BLaER1 (cell line): ENCODE data around the gene IPO4.

Experiments used
- H3K27ac ChIP-seq: shearing (Covaris generic); formaldehyde crosslinking; 2 replicates; pipeline ENCODE4 v1.8.1; 2022
- H3K27me3 ChIP-seq: shearing (Covaris generic); formaldehyde crosslinking; 2 replicates; pipeline ENCODE4 v1.8.1; 2022
- H3K36me3 ChIP-seq: shearing (Covaris generic); formaldehyde crosslinking; 2 replicates; pipeline ENCODE4 v1.8.1; 2022
- H3K4me1 ChIP-seq: shearing (Covaris generic); formaldehyde crosslinking; 2 replicates; pipeline ENCODE4 v1.8.1; 2022
- H3K4me2 ChIP-seq: shearing (Covaris generic); formaldehyde crosslinking; 2 replicates; pipeline ENCODE4 v1.8.1; 2022
- H3K4me3 ChIP-seq: shearing (Covaris generic); formaldehyde crosslinking; 2 replicates; pipeline ENCODE4 v1.8.1; 2022
- H3K9ac ChIP-seq: shearing (Covaris generic); formaldehyde crosslinking; 2 replicates; pipeline ENCODE4 v1.8.1; 2022
- H3K9me3 ChIP-seq: shearing (Covaris generic); formaldehyde crosslinking; 2 replicates; pipeline ENCODE4 v1.8.1; 2022
- H4K20me1 ChIP-seq: shearing (Covaris generic); formaldehyde crosslinking; 2 replicates; pipeline ENCODE4 v1.8.1; 2022
- Cebpa-rat ChIP-seq: shearing (Covaris generic); IDR thresholded peaks from 2 replicates; pipeline ENCODE4 v1.8.1; 2022

Gene IPO4

DNA sequence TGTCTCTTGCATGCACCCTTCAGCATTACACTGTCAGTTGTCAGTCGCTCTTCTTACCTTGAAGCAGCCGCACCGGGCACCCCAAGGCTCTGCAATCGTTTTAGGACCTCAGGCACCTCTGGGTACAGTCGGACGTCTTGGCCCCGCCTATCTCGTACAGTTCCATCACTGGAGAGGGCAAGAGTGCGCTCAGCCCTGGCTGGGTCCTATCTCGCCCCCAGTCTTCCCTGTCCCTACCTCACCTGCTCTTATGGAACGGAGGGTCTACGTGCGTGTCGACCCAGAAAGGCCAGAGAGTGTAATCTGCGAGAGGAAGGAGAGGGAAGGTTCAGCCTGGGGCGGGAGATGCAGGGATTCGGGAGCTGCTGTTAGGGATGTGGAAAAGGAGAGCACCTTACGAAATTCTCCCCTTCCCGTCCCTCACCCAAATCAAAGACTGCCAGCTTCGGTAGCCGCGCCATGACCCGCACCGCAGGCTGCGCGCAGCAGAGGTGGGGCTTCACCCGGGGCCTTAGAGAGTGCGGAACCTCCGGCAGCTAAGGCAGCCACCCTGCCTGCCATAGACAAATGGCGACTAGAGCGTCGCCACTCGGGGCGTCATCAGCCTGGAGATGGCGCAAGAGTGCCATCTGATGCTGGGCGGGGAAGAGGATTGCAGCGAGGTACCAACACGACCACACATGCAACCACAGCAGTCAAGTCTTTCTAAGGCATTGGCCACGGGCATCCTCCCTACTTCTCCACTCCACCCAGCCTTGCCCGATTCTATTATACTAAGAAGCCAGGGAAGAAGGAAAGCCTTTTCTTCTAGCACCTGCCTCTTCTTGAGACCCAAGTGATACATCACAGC is 27.1 kb upstream of the IPO4 start, which contains the start of gene MDP1:
Gene MDP1 (minus strand): TSS at position 572 of the 850 bp plus-strand sequence. CDS start 111 bp downstream, at position 461.
- no peaks in the 10 kb centered on the region for H3K27me3 ChIP-seq
- H3K36me3 ChIP-seq = peaks cover 28% of the 10 kb centered on the region
- H4K20me1 ChIP-seq = peaks cover 13% of the 10 kb centered on the region; the same call in 1 of the 2 replicates
- peak within 1 kb of the TSS; percentile 89 for H3K9ac ChIP-seq
- H3K27ac ChIP-seq = peak within 1 kb of the TSS; percentile 77
- H3K4me3 ChIP-seq = peak within 1 kb of the TSS; percentile 77
- TF ChIP-seq Cebpa-rat = peak; percentile 94
- H3K4me2 ChIP-seq = peak within 1 kb of the TSS; percentile 85
- H3K9me3 ChIP-seq = no peaks in the 10 kb centered on the region
- peaks cover 42% of the 10 kb centered on the region for H3K4me1 ChIP-seq

DNA sequence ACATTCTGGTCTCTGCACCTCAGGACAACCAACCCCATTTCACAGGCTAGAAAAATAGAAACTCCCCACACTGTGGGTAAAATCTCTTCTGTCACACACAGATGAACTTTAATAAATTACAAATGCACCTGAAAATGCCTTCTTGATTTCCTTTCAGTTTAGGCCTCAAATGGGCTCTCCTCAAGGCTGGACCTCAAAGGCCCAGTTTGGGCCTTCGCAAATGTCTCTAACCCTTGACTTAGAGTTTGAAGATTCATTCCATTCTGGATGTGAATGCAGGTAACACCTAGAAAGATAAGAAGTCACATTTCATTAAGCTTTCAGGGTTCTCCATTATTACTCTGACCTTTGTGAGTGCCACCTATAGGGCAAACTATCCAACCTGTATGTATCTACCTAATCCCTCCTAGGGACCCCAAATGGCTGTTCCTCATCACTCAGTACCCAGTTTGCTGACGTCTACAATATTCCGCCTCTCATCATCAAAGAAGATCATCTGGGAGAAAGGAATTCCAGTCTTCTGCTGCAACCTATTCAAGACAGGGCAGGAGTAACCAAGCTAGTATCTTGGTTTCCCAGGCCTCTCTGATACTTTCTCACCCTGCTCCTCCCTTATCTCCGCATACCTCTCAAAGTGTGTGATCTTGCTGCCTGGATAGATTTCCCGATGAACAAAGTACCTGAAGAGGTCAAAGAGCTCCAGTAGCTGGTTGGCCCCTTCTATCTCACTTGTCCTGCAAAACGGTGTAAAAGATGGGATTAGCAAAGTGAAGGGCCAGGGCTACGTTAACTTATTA is 25.4 kb upstream of the IPO4 start:
- Histone ChIP-seq H4K20me1 (no peaks in the 10 kb centered on the region), H3K9ac (peak overlapping the region; percentile 94), H3K4me2 (peak overlapping the region; percentile 85), H3K27ac (peak overlapping the region; percentile 94), H3K9me3 (no peaks in the 10 kb centered on the region), H3K27me3 (no peaks in the 10 kb centered on the region), H3K4me1 (peaks cover 42% of the 10 kb centered on the region), H3K4me3 (peak overlapping the region; percentile 83), H3K36me3 (peaks cover 45% of the 10 kb centered on the region)
- TF ChIP-seq Cebpa-rat = no peak

DNA sequence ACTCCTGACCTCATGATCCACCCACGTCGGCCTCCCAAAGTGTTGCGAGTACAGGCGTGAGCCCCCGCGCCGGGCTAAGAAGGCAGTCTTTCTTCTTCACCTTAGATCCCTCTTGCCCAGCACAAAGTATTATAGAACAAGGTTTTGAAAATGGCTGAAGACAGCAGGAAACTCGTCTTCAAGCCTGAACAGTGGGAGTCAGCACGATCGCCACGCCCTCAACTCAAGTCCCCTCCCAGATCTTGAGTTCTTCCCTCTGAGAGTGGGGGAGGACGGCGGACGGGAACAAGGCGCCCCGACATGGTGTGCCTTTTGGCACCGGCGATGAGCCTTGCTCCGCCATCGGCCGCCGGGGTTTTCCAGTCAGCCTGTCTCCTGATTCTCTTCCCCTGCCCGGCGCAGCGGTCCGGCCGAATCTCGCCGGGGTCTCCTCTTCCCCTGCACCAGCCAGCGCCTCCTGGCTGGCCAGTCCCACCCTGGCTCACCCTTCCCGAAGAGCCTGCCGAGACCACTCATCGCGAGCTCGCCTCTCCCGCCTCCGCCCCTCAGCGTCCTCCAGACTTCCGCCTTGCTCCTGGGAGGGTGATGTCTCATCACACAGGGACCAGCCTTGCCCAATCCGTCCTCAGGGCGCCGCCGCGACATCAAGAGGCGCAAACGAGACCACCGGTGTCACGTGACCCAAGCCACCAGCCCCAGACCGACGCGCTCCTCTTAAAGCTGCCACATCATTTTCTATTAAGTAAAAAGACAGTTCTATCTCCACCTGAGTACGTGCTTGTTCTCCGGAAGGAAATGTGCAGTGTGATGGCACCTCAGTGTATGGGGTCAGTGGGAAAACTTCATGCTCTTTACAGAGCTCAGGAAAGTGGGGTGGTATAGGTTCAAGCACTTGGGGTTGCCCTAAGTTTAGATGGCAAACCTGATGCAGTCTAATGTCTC is 24.6 kb upstream of the IPO4 start, which contains the start of gene CHMP4A:
Gene CHMP4A (minus strand): TSS at position 565 of the 942 bp plus-strand sequence. CDS start 49 bp downstream, at position 516.
- H3K27me3 ChIP-seq = no peaks in the 10 kb centered on the region
- H3K27ac ChIP-seq = peak within 1 kb of the TSS; percentile 94
- peaks cover 42% of the 10 kb centered on the region for H3K4me1 ChIP-seq
- no peaks in the 10 kb centered on the region for H3K9me3 ChIP-seq
- TF ChIP-seq Cebpa-rat = peak; percentile 66; the same call in 1 of the 2 replicates
- peak within 1 kb of the TSS; percentile 94 for H3K9ac ChIP-seq
- peaks cover 47% of the 10 kb centered on the region for H3K36me3 ChIP-seq
- peak within 1 kb of the TSS; percentile 85 for H3K4me2 ChIP-seq
- H3K4me3 ChIP-seq = peak within 1 kb of the TSS; percentile 83
- no peaks in the 10 kb centered on the region for H4K20me1 ChIP-seq

DNA sequence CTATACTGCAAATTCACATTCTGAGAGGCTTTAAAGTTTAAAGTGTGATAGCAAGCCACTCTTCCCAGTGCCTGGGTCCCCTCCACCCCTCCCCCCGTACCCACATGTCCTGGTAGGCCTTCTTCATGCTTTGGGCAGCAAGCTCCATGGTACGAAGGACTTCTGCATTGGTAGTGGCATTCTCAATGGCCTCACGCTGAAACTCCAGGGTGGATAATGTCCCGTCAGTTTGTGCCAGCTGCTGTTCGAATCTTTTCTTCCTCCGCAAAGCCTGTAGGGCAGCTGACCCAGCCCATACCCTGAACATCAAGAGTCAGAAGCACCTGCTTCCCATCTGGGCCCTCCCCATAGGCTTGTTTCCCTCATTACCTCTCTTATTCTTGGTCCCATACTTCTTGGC is 22.7 kb upstream of the IPO4 start:
- Histone ChIP-seq H3K9me3 (no peaks in the 10 kb centered on the region), H3K27me3 (no peaks in the 10 kb centered on the region), H3K4me3 (no peak overlapping the region), H3K4me1 (peaks cover 48% of the 10 kb centered on the region), H3K4me2 (no peak overlapping the region), H3K9ac (no peak overlapping the region), H3K36me3 (peaks cover 53% of the 10 kb centered on the region), H4K20me1 (no peaks in the 10 kb centered on the region), H3K27ac (no peak overlapping the region)
- TF ChIP-seq Cebpa-rat = no peak

DNA sequence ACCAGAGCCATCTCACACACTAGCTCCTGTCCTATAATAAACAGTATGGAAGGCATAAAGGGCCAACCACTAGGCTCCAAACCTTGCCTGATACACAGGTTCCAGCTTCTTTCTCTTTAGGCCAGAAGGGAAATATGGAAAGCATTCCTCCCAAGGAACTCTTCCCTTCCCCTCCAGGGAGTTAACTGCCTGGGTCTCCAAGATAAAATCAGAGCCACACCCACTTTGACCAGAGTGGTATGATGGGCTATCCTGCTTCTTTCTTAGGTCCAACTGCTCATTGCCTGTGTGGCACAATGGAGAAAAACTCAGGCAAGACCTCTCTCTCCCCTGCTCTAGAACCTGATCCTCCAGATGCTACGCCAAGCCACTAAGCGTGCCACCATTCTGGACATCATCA is 19.0 kb upstream of the IPO4 start:
- Histone ChIP-seq H3K9ac (no peak overlapping the region), H3K4me2 (peak overlapping the region; percentile 3; the same call in 1 of the 2 replicates)
- TF ChIP-seq Cebpa-rat = no peak

DNA sequence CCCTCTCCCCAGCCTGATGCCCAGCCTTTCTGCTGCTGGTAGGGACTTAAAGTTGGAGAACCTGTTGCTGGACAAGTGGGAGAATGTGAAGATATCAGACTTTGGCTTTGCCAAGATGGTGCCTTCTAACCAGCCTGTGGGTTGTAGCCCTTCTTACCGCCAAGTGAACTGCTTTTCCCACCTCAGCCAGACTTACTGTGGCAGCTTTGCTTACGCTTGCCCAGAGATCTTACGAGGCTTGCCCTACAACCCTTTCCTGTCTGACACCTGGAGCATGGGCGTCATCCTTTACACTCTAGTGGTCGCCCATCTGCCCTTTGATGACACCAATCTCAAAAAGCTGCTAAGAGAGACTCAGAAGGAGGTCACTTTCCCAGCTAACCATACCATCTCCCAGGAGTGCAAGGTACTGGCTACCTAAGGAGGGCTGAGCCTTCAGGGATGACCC is 18.5 kb upstream of the IPO4 start:
- peaks cover 21% of the 10 kb centered on the region for H3K4me1 ChIP-seq
- H3K9ac ChIP-seq = no peak overlapping the region
- peaks cover 16% of the 10 kb centered on the region for H3K9me3 ChIP-seq
- no peaks in the 10 kb centered on the region for H4K20me1 ChIP-seq
- TF ChIP-seq Cebpa-rat = no peak
- peak overlapping the region; percentile 3; the same call in 1 of the 2 replicates for H3K4me2 ChIP-seq
- H3K4me3 ChIP-seq = no peak overlapping the region
- no peak overlapping the region for H3K27ac ChIP-seq
- peaks cover 94% of the 10 kb centered on the region for H3K36me3 ChIP-seq
- no peaks in the 10 kb centered on the region for H3K27me3 ChIP-seq

More for the DNA sequence above, 19.0 kb upstream of the IPO4 start:
- Histone ChIP-seq H3K27ac (no peak overlapping the region), H4K20me1 (no peaks in the 10 kb centered on the region), H3K27me3 (no peaks in the 10 kb centered on the region), H3K9me3 (peaks cover 11% of the 10 kb centered on the region), H3K4me1 (peaks cover 26% of the 10 kb centered on the region), H3K36me3 (peaks cover 89% of the 10 kb centered on the region), H3K4me3 (no peak overlapping the region)

DNA sequence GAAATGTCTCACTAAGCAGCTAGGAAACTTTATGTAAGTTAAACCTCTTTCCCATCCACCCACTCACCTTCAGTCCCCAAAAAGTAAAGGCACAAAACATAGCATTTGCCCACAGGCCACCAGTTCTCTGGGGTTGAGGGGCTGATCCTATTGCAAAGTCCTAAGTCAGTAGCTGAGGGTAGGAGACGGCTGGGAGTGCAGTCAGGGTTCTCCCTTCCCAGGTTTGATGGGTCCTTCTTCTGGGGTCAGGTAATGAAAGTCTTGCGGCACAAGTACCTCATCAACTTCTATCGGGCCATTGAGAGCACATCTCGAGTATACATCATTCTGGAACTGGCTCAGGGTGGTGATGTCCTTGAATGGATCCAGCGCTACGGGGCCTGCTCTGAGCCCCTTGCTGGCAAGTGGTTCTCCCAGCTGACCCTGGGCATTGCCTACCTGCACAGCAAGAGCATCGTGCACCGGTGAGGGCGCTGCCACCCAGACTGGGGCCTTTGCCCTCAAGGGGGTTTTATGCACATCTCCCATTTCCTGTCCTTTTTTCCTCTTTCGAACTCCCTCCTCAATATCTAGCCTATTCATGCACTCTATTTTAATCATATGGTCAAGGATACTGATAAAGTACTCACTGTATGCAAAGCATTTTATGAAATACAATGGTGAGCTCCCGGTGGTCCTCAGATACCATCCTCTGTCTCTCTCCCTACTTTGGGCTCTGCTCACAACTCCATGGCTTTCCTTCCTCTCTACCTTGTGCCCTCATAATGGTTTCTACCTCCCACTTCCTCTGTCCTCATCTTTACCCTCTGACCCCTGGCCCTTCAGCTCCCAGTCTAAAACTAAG is 17.9 kb upstream of the IPO4 start:
- no peak for TF ChIP-seq Cebpa-rat
- Histone ChIP-seq H3K9me3 (peaks cover 22% of the 10 kb centered on the region), H3K4me3 (no peak overlapping the region), H3K9ac (no peak overlapping the region), H3K27ac (no peak overlapping the region), H3K4me2 (no peak overlapping the region), H3K4me1 (peaks cover 15% of the 10 kb centered on the region), H4K20me1 (no peaks in the 10 kb centered on the region), H3K27me3 (no peaks in the 10 kb centered on the region), H3K36me3 (peaks cover 98% of the 10 kb centered on the region)
